Uterus (tissue), 4 donors: Measurements from ENCODE around the gene IGF2R. TPM values are rescaled to one million over a fixed set of nuclear protein-coding genes. Genes with fewer than 3 reads are reported as not detected.
A peak's percentile ranks its signal among the peaks of the same experiment; 100 is the strongest.

Experiments used
- DNase-seq, 2 donors: peaks; one replicate each; pipeline ENCODE4 v3.0.0-alpha.2; 2019 to 2020
- H3K27ac ChIP-seq, 2 donors: fragments of 200-600 bp; sonication (generic); 1 replicate in 1 of 2; 2 replicates in 1 of 2; pipeline ENCODE4 v1.5.1; 2016 to 2018
- H3K27me3 ChIP-seq, 2 donors: fragments of 200-600 bp; sonication (generic); one replicate each; pipeline ENCODE4 v1.5.1; 2018 to 2019; ENCODE audit warnings: control low read depth in 1 of 2
- H3K36me3 ChIP-seq, 2 donors: fragments of 200-600 bp; sonication (generic); one replicate each; pipeline ENCODE4 v1.5.1; 2019; ENCODE audit warnings: control low read depth in 1 of 2
- H3K4me1 ChIP-seq, 2 donors: fragments of 200-600 bp; sonication (generic); one replicate each; pipeline ENCODE4 v1.5.1; 2018 to 2019; ENCODE audit warnings: control low read depth in 1 of 2
- H3K4me3 ChIP-seq, 2 donors: fragments of 200-600 bp; sonication (generic); 1 replicate in 1 of 2; 2 replicates in 1 of 2; pipeline ENCODE4 v1.5.1; 2018 to 2019; ENCODE audit warnings: mild to moderate bottlenecking in 1 of 2
- H3K9me3 ChIP-seq, 2 donors: fragments of 200-600 bp; sonication (generic); one replicate each; pipeline ENCODE4 v1.5.1; 2019; ENCODE audit warnings: control low read depth in 1 of 2
- CTCF ChIP-seq, 4 experiments: fragments of 200-600 bp in 2 of 4; fragments of 450-650 bp in 2 of 4; sonication (generic) in 2 of 4; IDR thresholded peaks; one replicate each; pipeline ENCODE4 v1.5.1; 2016 to 2019; ENCODE audit warnings: antibody characterized with exemption in 4 of 4, mild to moderate bottlenecking in 2 of 4, moderate library complexity in 1 of 4
- POLR2A ChIP-seq, 2 donors: fragments of 450-650 bp; IDR thresholded peaks; one replicate each; pipeline ENCODE4 v1.6.1; 2016; ENCODE audit warnings: antibody characterized with exemption in 2 of 2, mild to moderate bottlenecking in 1 of 2, moderate library complexity in 1 of 2
- intact Hi-C: fragments of 100-400 bp; cut with DNase I; formaldehyde crosslinking; loops from one replicate; pipeline ENCODE4 v1.15.1; 2023; ENCODE audit warnings: low total_unique reads
- total RNA-seq, 4 donors: library from RNA; depleted of rRNA in 3 of 4; stranded (reverse); fragments of >200 nt in 3 of 4; gene quantifications; one replicate each; pipeline versions ENCODE4 v1.1.0 to v1.2.4, GENCODE V29; 2014 to 2023
- donor health status: DM: yes; HTN: yes; CAD: no.

Gene IGF2R
- total RNA-seq, 4 donors from 2014 or later: 36.5 to 91.7 (median 61.7) TPM

- H3K9me3 ChIP-seq: no peaks in the 10 kb centered on the region
- intact Hi-C loops: no loop called here
Observed at GRCh38 chr6:160022793-160023192, 53.9 kb downstream of the IGF2R start.

GRCh38 chr6:160024152-160024551 lies 55.3 kb downstream of the IGF2R start:
- Histone ChIP-seq H3K4me1 (no peaks in the 10 kb centered on the region), H3K27ac (no peak overlapping the region), H3K27me3 (no peaks in the 10 kb centered on the region), H3K9me3 (no peaks in the 10 kb centered on the region), H3K36me3 (no peaks in the 10 kb centered on the region), H3K4me3 (no peak overlapping the region)
- intact Hi-C loops: no loop called here
- no peak for DNase-seq
- no peak for TF ChIP-seq CTCF (IDR thresholded peaks at IDR 0.05)

More at GRCh38 chr6:160022793-160023192, 53.9 kb downstream of the IGF2R start:
- Histone ChIP-seq H3K27me3 (no peaks in the 10 kb centered on the region), H3K4me3 (no peak overlapping the region), H3K27ac (no peak overlapping the region), H3K4me1 (no peaks in the 10 kb centered on the region), H3K36me3 (no peaks in the 10 kb centered on the region)
- no peak for DNase-seq
- TF ChIP-seq POLR2A (IDR thresholded peaks at IDR 0.05): no peak
- no peak for TF ChIP-seq CTCF (IDR thresholded peaks at IDR 0.05)

GRCh38 chr6:160027076-160027475 lies 58.2 kb downstream of the IGF2R start:
- H3K36me3 ChIP-seq: no peaks in the 10 kb centered on the region
- H3K4me3 ChIP-seq: no peak overlapping the region
- H3K27ac ChIP-seq: no peak overlapping the region
- no peaks in the 10 kb centered on the region for H3K4me1 ChIP-seq
- H3K27me3 ChIP-seq: no peaks in the 10 kb centered on the region
- TF ChIP-seq POLR2A (IDR thresholded peaks at IDR 0.05) (no peak), CTCF (IDR thresholded peaks at IDR 0.05) (no peak)
- intact Hi-C loops: no loop called here
- H3K9me3 ChIP-seq: no peaks in the 10 kb centered on the region
- DNase-seq: no peak

GRCh38 chr6:160027931-160028330 lies 59.0 kb downstream of the IGF2R start:
- Histone ChIP-seq H3K4me1 (no peaks in the 10 kb centered on the region), H3K27me3 (no peaks in the 10 kb centered on the region), H3K9me3 (no peaks in the 10 kb centered on the region), H3K27ac (peak overlapping the region in 1 of 2 donors; percentile 87), H3K36me3 (no peaks in the 10 kb centered on the region), H3K4me3 (no peak overlapping the region)
- DNase-seq: no peak
- no peak for TF ChIP-seq POLR2A (IDR thresholded peaks at IDR 0.05)
- TF ChIP-seq CTCF (IDR thresholded peaks at IDR 0.05): no peak
- intact Hi-C loops: no loop called here

GRCh38 chr6:160028487-160029275 lies 59.8 kb downstream of the IGF2R start:
- no peaks in the 10 kb centered on the region for H3K9me3 ChIP-seq
- intact Hi-C loops: no loop called here
- no peak for DNase-seq
- no peaks in the 10 kb centered on the region for H3K4me1 ChIP-seq
- no peaks in the 10 kb centered on the region for H3K27me3 ChIP-seq
- no peaks in the 10 kb centered on the region for H3K36me3 ChIP-seq
- TF ChIP-seq POLR2A (IDR thresholded peaks at IDR 0.05): no peak
- TF ChIP-seq CTCF (IDR thresholded peaks at IDR 0.05): no peak
- H3K4me3 ChIP-seq: no peak overlapping the region
- peak overlapping the region in 1 of 2 donors; percentile 87 for H3K27ac ChIP-seq
